Kidney glomerular epithelial cell (primary cell): Measurements from ENCODE around the gene GRIK5.
"Not testable (repeated sequence)": the region's sequence is repeated elsewhere in the genome, so short reads cannot be mapped to it uniquely, and the experiment has no call there.

Experiments used
- DNase-seq: peaks from one replicate; lab custom pipeline; 2025; lab: John Stamatoyannopoulos, UW

The GRIK5 gene

GRCh38 chr19:42048992-42049391 is 21.0 kb downstream of the GRIK5 start:
- DNase-seq: no peak

GRCh38 chr19:42045575-42045974 is 24.4 kb downstream of the GRIK5 start:
- DNase-seq: no peak

- DNase-seq: no peak
These were observed 27.4 kb downstream of the GRIK5 start for GRCh38 chr19:42042455-42043170.

GRCh38 chr19:42040491-42040890 is 29.5 kb downstream of the GRIK5 start:
- DNase-seq: not testable (repeated sequence)

DNA sequence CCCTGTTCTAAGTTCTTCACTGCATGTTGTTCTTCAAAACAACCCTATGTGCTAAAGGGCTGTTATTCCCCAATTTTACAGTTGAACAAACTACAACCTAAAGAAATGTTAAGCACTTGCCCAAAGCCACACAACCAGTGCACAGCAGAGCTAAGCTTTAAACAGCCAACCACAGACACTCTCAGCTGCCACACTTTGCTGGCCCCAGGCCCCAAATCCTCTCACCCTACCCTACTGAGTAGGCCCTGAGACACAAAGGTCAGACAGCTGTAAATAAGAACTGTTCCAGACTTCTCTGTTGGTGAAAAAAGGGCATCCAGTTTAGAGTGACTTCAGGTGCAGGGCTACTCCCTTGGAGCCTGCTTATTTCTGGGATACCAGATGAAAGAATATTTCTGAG is 30.0 kb downstream of the GRIK5 start:
- no peak for DNase-seq

DNA sequence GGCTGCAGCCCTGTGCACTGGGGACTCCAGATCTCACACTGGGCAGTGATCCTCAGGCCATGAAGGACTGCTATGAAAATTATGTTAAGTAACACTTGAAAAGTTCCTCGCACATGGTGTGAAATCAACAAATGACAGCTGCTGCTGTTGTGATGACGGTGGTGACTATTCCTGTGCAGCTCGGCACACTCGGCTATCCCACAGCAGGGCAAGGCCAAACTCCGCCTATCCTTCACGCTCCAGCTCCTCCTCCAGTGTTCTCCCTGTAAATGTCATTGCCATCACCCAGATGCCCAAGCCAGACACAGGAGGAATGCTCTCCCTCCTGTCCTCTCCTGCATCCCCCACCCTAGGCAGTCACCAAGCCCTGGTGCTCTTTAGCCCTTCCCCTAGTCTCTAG is 31.3 kb downstream of the GRIK5 start:
- no peak for DNase-seq

GRCh38 chr19:42037649-42038048 is 32.4 kb downstream of the GRIK5 start:
- DNase-seq: no peak

- DNase-seq: peak; percentile 77
These were observed 35.2 kb downstream of the GRIK5 start for GRCh38 chr19:42034640-42035391.

DNA sequence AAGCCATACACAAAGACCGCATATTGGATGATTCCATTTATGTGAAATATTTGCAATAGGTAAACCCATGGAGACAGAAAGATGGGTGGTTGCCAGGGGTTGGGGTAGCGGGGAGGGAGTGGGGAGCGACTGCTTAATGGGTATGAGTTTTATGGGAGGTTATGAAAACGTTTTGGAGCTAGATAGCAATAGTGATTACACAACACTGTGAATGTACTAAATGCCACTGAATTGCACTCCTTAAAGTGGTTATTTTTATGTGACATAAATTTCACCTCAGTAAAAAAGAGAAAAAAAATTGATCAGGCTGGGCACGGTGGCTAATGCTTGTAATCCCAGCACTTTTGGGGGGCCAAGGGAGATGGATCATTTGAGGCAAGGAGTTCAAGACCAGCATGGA is 36.6 kb downstream of the GRIK5 start:
- DNase-seq: no peak

DNA sequence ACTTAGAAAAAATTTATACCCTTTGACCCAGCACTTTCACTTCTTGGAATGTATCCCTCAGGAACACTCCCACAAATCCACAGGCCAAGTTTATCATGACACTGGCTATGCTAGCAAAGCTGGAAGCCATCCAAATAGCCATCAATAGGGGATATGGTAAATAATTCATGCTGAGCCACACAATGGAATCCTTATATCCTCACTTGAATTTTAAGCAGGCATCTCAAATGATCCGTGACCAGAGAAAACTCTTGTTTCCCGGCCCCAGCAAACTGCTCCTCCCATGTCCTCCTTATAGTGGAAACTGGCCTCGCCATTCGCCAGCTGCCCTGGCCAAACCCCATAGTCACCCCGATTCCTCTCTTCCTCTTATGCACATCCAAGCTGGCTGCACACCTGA is 37.6 kb downstream of the GRIK5 start:
- DNase-seq: peak; percentile 49

GRCh38 chr19:42030645-42031440 is 39.2 kb downstream of the GRIK5 start:
- no peak for DNase-seq

DNA sequence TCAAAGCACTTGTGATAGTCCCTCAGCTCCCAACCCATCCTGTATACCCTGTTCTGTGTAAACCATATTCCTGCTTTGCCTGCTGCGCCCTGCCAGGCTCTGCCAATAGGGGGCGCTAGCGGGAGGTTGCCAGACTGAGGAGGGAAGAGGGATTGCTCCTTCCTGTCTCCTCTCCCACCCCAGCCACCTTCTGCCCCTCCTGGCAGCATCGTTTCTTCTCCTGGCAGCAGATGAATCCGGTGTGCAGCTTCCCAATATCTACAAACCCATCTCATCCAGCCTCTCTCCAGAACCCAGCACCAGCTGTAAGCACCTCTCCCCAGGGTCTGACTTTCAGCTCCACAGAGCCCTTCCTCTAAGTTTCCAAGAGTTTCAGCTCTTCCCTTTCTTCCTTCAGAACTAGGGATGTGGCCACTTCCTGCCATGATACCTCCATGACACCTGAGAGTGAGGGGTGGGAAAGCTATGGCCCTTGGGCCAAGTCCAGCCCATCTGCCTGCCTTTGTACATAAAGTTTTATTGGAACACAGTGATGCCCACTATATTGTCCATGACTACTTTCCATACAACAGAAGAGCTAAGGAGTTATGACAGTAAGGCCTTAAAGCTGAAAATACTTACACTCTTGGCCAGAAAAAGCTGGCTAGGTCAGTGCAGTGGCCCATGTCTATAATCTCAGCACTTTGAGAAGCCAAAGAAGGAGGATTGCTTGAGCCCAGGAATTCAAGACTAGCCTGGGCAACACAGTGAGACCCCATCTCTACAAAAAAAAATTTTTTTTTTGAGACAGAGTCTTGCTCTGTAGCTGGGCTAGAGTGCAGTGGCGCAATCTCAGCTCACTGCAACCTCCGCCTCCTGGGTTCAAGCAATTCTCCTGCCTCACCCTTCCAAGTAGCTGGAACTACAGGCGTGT is 41.4 kb downstream of the GRIK5 start:
- DNase-seq: no peak

DNA sequence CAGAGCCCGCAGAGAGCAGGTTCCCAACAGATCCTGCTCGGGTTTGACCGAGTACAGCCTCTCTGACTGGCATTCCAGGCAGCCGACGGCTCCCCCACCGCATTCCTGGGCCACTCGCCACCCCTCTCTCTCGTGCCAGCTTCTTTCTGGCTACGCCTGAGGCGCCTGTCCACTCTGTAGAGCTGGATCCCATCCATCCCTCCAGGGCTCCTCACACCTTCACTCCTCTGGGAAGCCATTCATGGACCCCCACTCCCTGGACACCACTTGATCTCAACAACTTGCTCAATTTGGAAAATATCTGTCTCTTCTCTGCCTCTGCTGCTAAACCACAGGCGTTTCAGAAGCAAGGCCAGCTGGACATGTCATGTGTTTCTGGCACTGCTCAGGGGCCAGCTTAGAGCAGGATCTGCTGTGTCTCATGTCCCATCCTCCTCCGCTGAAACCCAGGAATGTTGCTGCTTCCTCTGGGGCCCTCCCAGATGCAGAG is 45.3 kb downstream of the GRIK5 start:
- peak; percentile 19 for DNase-seq

DNA sequence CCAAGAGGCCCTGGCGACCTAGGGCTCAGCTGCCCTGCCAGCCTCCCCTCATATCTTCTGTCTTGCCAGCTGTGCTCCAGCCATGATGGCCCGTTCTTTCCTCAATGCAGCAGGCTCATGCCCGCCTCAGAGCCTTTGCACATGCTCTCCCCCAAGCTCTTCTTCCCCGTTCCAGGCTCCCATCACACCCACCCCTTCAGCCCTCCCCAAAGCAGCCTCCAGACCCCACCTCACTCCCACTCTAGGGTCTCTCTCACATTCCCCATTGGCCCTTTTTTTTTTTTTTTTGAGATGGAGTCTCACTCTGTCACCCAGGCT is 46.1 kb downstream of the GRIK5 start:
- no peak for DNase-seq

DNA sequence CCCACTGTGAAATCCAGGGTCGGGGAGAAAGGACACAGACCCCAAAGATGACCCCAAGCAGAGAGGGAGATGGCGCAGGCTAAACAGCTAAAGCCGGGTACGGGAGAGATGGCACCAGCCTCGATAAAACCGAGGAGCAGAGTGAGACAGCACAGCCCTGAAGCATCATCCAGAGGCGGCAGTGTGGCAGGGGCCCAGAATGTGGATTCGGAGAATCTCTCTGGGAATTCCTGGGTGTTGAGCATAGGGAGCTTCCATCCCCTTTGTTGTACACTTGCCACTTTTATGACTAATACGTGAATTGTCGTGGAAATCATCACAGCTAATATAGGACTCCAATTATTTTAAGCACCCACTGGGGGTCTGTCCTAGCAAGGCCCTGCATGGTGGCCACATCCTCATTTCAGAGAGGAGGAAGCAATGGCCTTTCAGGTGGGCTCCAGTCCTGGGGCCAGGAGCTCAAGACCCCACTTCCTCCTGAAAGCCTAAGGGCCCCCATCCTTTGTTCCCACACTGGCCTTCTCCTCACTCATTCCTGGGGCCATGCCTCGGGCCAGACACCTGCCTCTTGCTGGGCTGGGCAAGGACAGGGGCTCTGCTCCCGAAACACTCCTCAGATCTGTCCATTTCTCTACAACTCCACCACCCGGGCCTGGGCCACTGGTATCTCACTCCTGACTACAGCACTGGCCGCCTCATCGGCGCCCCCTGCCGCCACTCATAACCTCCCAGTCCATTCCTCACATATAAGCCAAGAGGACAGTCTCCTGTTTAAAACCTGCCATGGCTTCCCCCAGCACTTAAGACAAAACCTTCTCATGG is 46.7 kb downstream of the GRIK5 start:
- no peak for DNase-seq

GRCh38 chr19:42022616-42023015 is 47.4 kb downstream of the GRIK5 start:
- DNase-seq: no peak

- no peak for DNase-seq
These were observed 48.8 kb downstream of the GRIK5 start for GRCh38 chr19:42021185-42021584.

DNA sequence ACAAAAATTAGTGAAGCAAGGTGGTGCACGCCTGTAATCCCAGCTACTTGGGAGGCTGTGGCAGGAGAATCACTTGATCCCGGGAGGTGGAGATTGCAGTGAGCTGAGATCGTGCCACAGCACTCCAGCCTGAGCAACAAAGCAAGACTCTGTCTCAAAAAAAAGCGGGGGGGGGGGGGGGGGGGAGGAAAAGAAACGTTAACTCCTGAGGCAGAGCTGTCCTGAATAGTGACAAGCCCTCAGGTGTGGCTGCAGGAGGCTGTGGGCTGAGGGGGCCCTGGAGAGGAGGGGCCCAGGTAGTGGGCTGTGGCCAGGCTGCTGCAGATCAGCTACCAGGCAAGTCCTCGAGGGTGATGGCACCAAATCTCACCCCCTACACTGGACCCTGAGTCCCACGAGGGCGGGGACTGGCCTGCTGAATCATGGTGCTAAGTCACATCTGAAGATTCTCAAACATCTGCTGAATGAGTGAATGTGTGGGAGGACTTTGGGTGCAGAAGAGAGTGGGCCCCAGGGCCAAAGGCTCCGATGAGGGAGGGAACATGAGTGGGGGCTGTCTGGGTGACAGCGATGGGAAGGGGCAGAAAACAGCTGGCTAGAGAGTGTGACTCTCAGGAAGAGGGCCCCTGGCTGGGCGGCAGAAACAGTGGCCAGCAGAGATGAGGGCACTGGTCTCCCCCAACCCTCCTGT is 51.4 kb downstream of the GRIK5 start:
- no peak for DNase-seq

- DNase-seq: no peak
These were observed 53.0 kb downstream of the GRIK5 start for GRCh38 chr19:42017040-42017439.

DNA sequence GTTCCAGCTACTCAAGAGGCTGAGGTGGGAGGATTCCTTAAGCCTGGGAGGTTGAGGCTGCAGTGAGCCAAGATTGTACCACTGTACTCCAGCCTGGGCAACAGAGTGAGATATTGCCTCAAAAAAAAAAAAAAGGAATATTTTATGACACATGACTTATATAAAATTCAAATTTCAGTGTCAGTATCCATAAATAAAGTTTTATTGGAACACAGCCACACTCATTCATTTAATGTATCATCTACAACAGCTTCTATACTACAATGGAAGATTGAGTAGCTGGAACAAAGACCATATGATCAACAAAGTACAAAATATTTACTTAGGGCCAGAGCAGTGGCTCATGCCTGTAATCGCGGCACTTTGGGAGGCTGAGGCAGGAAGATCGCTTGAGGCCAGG is 57.3 kb downstream of the GRIK5 start:
- not testable (repeated sequence) for DNase-seq
